ENCODE measurements around the gene MYOM3. TPM values are rescaled to one million over a fixed set of nuclear protein-coding genes. Genes with fewer than 3 reads are reported as not detected.

The MYOM3 gene
- total and polyA plus RNA-seq, 2 of the 13 experiments (the other 11 are each of a cell fraction or from before 2014, with no cell fraction given): 5.8 to 15.3 TPM

- TF ChIP-seq NFAT5 (CRISPR knock-in tag; IDR thresholded peaks at IDR 0.05) (no peak), ZNF878 (CRISPR knock-in tag; IDR thresholded peaks at IDR 0.05) (0 out of 2 replicates have a peak, but pooled peaks have one; percentile 22), ZSCAN25 (CRISPR knock-in tag; IDR thresholded peaks at IDR 0.05) (no peak), SOX6 (IDR thresholded peaks at IDR 0.05) (no peak), SOX6 (CRISPR knock-in tag; IDR thresholded peaks at IDR 0.05) (no peak), ZNF607 (CRISPR knock-in tag; IDR thresholded peaks at IDR 0.05; ENCODE audit: borderline replicate concordance) (0 out of 2 replicates have a peak, but pooled peaks have one; percentile 63), GATAD2A (CRISPR knock-in tag; IDR thresholded peaks at IDR 0.05) (peak; percentile 14; the same call in 1 of the 2 replicates), HNF4A (CRISPR knock-in tag; IDR thresholded peaks at IDR 0.05) (no peak), CEBPG (CRISPR knock-in tag; IDR thresholded peaks at IDR 0.05) (0 out of 2 replicates have a peak, but pooled peaks have one; percentile 20), ZNF329 (CRISPR knock-in tag; IDR thresholded peaks at IDR 0.05; ENCODE audit: low read depth) (no peak), ZNF33A (CRISPR knock-in tag; IDR thresholded peaks at IDR 0.05; ENCODE audit: borderline replicate concordance) (no peak), MTA1 (CRISPR knock-in tag; IDR thresholded peaks at IDR 0.05; ENCODE audit: borderline replicate concordance) (0 out of 2 replicates have a peak, but pooled peaks have one; percentile 33), CERS6 (CRISPR knock-in tag; IDR thresholded peaks at IDR 0.05) (no peak), DPF2 (CRISPR knock-in tag; IDR thresholded peaks at IDR 0.05; ENCODE audit: borderline replicate concordance, low read depth) (no peak), POGK (CRISPR knock-in tag; conservative IDR thresholded peaks at IDR 0.05) (no peak), ZNF530 (CRISPR knock-in tag; IDR thresholded peaks at IDR 0.05; ENCODE audit: low read depth) (no peak), FOXJ3 (CRISPR knock-in tag; IDR thresholded peaks at IDR 0.05; ENCODE audit: borderline replicate concordance) (no peak), ZSCAN20 (CRISPR knock-in tag; IDR thresholded peaks at IDR 0.05; ENCODE audit: borderline replicate concordance) (no peak), ZBTB42 (CRISPR knock-in tag; IDR thresholded peaks at IDR 0.05) (0 out of 2 replicates have a peak, but pooled peaks have one; percentile 54)
- TF ChIP-seq, protein P1, sequence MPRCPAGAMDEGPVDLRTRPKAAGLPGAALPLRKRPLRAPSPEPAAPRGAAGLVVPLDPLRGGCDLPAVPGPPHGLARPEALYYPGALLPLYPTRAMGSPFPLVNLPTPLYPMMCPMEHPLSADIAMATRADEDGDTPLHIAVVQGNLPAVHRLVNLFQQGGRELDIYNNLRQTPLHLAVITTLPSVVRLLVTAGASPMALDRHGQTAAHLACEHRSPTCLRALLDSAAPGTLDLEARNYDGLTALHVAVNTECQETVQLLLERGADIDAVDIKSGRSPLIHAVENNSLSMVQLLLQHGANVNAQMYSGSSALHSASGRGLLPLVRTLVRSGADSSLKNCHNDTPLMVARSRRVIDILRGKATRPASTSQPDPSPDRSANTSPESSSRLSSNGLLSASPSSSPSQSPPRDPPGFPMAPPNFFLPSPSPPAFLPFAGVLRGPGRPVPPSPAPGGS (CRISPR knock-in tag; IDR thresholded peaks at IDR 0.05): no peak
Observed at GRCh38 chr1:24022581-24023361, 89.2 kb downstream of the MYOM3 start (continued).

Measured in HepG2 (cell line).